Esophagus squamous epithelium (tissue), 5 donors: Measurements from ENCODE around the gene EPC1. TPM values are rescaled to one million over a fixed set of nuclear protein-coding genes. Genes with fewer than 3 reads are reported as not detected.
"Not testable (repeated sequence)": the region's sequence is repeated elsewhere in the genome, so short reads cannot be mapped to it uniquely, and the experiment has no call there.

Experiments
- DNase-seq: peaks from one replicate; lab custom pipeline; 2025; lab: John Stamatoyannopoulos, UW
- H3K27ac ChIP-seq, 4 donors: fragments of 200-600 bp; sonication (generic); one replicate each; pipeline ENCODE4 v1.5.1; 2016 to 2019; ENCODE audit warnings: mild to moderate bottlenecking in 1 of 4
- H3K27me3 ChIP-seq, 4 donors: fragments of 200-600 bp; sonication (generic); 1 replicate in 3 of 4; 2 replicates in 1 of 4; pipeline versions ENCODE4 v1.5.1 to v1.6.0; 2017 to 2021; ENCODE audit warnings: antibody characterized with exemption in 1 of 4
- H3K36me3 ChIP-seq, 3 donors: fragments of 200-600 bp; sonication (generic); one replicate each; pipeline ENCODE4 v1.5.1; 2016 to 2019
- H3K4me1 ChIP-seq, 3 donors: fragments of 200-600 bp; sonication (generic); one replicate each; pipeline ENCODE4 v1.5.1; 2017 to 2019
- H3K4me3 ChIP-seq, 4 donors: fragments of 200-600 bp; sonication (generic); 1 replicate in 3 of 4; 2 replicates in 1 of 4; pipeline ENCODE4 v1.5.1; 2016 to 2019; ENCODE audit warnings: mild to moderate bottlenecking in 2 of 4, moderate library complexity in 1 of 4
- H3K9me3 ChIP-seq, 3 donors: fragments of 200-600 bp; sonication (generic); one replicate each; pipeline ENCODE4 v1.5.1; 2016 to 2019
- CTCF ChIP-seq, 6 experiments: fragments of 450-650 bp in 4 of 6; fragments of 200-600 bp in 2 of 6; sonication (generic) in 2 of 6; IDR thresholded peaks; one replicate each; pipeline ENCODE4 v1.5.1; 2016 to 2019; ENCODE audit warnings: antibody characterized with exemption in 6 of 6, mild to moderate bottlenecking in 4 of 6, moderate library complexity in 4 of 6
- POLR2A ChIP-seq, 4 donors: fragments of 450-650 bp; IDR thresholded peaks; one replicate each; pipeline ENCODE4 v1.6.1; 2017; ENCODE audit warnings: antibody characterized with exemption in 4 of 4, mild to moderate bottlenecking in 4 of 4, moderate library complexity in 3 of 4
- WGBS, 2 donors: methylation state at CpG; one replicate each; pipeline ENCODE4 v1.1.5; 2018; 5-methylcytosine and 5-hydroxymethylcytosine counted together
- intact Hi-C: fragments of 100-400 bp; cut with DNase I; formaldehyde crosslinking; loops from one replicate; pipeline ENCODE4 v1.15.0; 2022
- small RNA-seq, 4 donors: library from RNA; depleted of rRNA; stranded (forward); fragments of <200 nt; gene quantifications; one replicate each; pipeline ENCODE3, GENCODE V24; 2016
- total RNA-seq, 4 donors: library from RNA; depleted of rRNA; stranded (reverse); fragments of >200 nt; gene quantifications; one replicate each; pipeline ENCODE4 v1.1.0, GENCODE V29; 2016
- donor health status: DM: yes; HTN: yes; CAD: no.

The EPC1 gene
- total RNA-seq, 4 donors from 2014 or later, result 12.3 to 31.7 (median 21.7) TPM

- Histone ChIP-seq H3K4me3 (no peak overlapping the region), H3K27me3 (no peaks in the 10 kb centered on the region), H3K9me3 (no peaks in the 10 kb centered on the region), H3K27ac (no peak overlapping the region), H3K36me3 (no peaks in the 10 kb centered on the region), H3K4me1 (peaks cover 0 to 5% (median 0%) of the 10 kb centered on the region in 3 donors)
- DNase-seq, result no peak
- TF ChIP-seq POLR2A (IDR thresholded peaks at IDR 0.05) (no peak), CTCF (IDR thresholded peaks at IDR 0.05) (no peak)
- 36 to 46% methylated on average over 2 of the region's 2 CpGs for WGBS, 2 donors
- intact Hi-C loops, result no loop called here
These were observed 119.2 kb downstream of the EPC1 start for GRCh38 chr10:32227802-32228201.

- 100% methylated on average over 1 of the region's 1 CpG; no CpG with 5 or more reads in 1 of the 2 donors for WGBS, 2 donors
- Histone ChIP-seq H3K9me3 (no peaks in the 10 kb centered on the region), H3K27me3 (no peaks in the 10 kb centered on the region), H3K4me1 (peaks cover 0 to 5% (median 0%) of the 10 kb centered on the region in 3 donors), H3K4me3 (no peak overlapping the region), H3K36me3 (no peaks in the 10 kb centered on the region), H3K27ac (no peak overlapping the region)
- no peak for DNase-seq
- intact Hi-C loops, result no loop called here
- TF ChIP-seq POLR2A (IDR thresholded peaks at IDR 0.05), result no peak
- TF ChIP-seq CTCF (IDR thresholded peaks at IDR 0.05), result no peak
These were observed 120.3 kb downstream of the EPC1 start for GRCh38 chr10:32226624-32227023.

- intact Hi-C loops, result no loop called here
These were observed 121.0 kb downstream of the EPC1 start for GRCh38 chr10:32225976-32226375.

GRCh38 chr10:32222376-32222775 is 124.6 kb downstream of the EPC1 start:
- H3K9me3 ChIP-seq, H3K4me1 ChIP-seq, H3K27me3 ChIP-seq, H3K36me3 ChIP-seq, intact Hi-C loops, DNase-seq, H3K4me3 ChIP-seq, H3K27ac ChIP-seq: not testable (repeated sequence)
- WGBS, 2 donors, result 82 to 86% methylated on average over 4 of the region's 4 CpGs

More at GRCh38 chr10:32225976-32226375, 121.0 kb downstream of the EPC1 start:
- TF ChIP-seq POLR2A (IDR thresholded peaks at IDR 0.05), result no peak
- no peak for TF ChIP-seq CTCF (IDR thresholded peaks at IDR 0.05)
- H3K27me3 ChIP-seq, result no peaks in the 10 kb centered on the region
- no peaks in the 10 kb centered on the region for H3K9me3 ChIP-seq
- H3K4me1 ChIP-seq, result peaks cover 0 to 5% (median 0%) of the 10 kb centered on the region in 3 donors
- 76 to 77% methylated on average over 7 to 8 of the region's 8 CpGs for WGBS, 2 donors
- H3K4me3 ChIP-seq, result no peak overlapping the region
- H3K27ac ChIP-seq, result no peak overlapping the region
- DNase-seq, result no peak
- no peaks in the 10 kb centered on the region for H3K36me3 ChIP-seq

- H3K36me3 ChIP-seq, DNase-seq, H3K4me1 ChIP-seq, intact Hi-C loops, H3K27me3 ChIP-seq, H3K4me3 ChIP-seq, H3K9me3 ChIP-seq, H3K27ac ChIP-seq: not testable (repeated sequence)
- 79% methylated on average over 6 of the region's 6 CpGs for WGBS, 2 donors
These were observed 127.8 kb downstream of the EPC1 start for GRCh38 chr10:32219156-32219555.

GRCh38 chr10:32218206-32219044 is 128.5 kb downstream of the EPC1 start:
- 50 to 53% methylated on average over 5 of the region's 5 CpGs for WGBS, 2 donors
- H3K36me3 ChIP-seq, H3K9me3 ChIP-seq, H3K4me1 ChIP-seq, intact Hi-C loops, H3K27me3 ChIP-seq, DNase-seq, H3K27ac ChIP-seq, H3K4me3 ChIP-seq: not testable (repeated sequence)

Small RNA genes within 50 kb of the gene (small RNA-seq; reads per million reads assigned to genes)
- gene RNU6-1244P, result 0 reads per million in 4 donors

Other genes with a start within 250 kb of the EPC1 start
- gene CCDC7, start 99.0 kb upstream of the EPC1 start, total RNA-seq, result 10 to 100 TPM in 2 of 4 donors, 1 to 10 TPM in 2; 1.9 to 31.3 (median 9.1) TPM